ENCODE data around the gene RNF227.
A peak's percentile ranks its signal among the peaks of the same experiment; 100 is the strongest.

RNF227 gene

DNA sequence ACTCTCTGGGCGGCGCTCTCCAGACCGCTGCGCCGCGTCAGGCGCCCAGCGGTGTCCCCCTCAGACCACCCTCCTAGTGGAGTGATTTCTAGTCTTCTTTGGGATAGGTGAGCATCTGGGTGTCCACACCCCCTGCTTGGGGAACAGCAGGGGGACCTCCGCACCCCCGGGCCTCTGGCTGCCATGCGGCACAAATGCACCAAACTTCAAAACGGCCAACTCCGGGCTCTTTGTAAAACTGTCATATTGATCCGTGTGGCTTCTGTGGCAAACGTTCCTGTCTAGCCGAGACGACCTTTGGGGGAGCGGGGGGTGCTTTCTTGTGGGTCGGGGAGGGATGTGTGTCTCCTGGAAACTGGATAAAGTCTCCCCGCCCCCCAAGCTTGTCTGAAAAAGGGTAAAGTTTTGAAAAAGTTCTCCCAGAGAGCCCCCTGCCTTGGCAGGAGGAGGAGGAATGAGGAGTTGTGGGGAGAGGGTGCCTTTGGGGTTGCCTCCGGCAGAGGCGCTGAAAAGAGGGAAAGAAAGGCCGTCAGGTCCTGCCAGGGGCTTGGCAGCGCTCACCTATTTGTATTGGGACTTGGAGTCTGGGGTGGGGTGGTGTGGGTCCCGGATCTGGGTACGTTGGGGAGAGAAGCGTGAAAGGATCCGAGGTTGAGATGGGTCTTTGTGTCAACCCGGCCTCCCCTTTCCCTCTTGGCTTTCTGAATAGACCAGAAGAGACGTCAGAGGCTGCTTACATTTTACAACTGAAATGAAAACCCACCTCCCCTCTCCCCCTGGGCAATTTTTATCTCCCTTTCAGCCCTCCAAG is 29.7 kb downstream of the RNF227 start:
- Histone ChIP-seq H3K36me3 (ENCODE audit: insufficient read depth, low read length) (peaks cover 21% of the 10 kb centered on the region; the same call in 1 of the 2 replicates), H3K4me2 (ENCODE audit: low read depth, low read length, poor library complexity, severe bottlenecking) (peak overlapping the region; percentile 97), H3K79me2 (ENCODE audit: insufficient read depth, low read length) (peaks cover 85% of the 10 kb centered on the region), H3K4me1 (ENCODE audit: insufficient read depth, low read length, poor library complexity, severe bottlenecking) (peaks cover 47% of the 10 kb centered on the region), H3K9me2 (replicated peaks; ENCODE audit: low read depth, low read length) (no peaks in the 10 kb centered on the region), H3K9me3 (ENCODE audit: insufficient read depth, low read depth, low read length) (no peaks in the 10 kb centered on the region), H2AFZ (ENCODE audit: low read length) (no peak overlapping the region), H3F3A (ENCODE audit: low read depth) (peaks cover 17% of the 10 kb centered on the region), H3K9ac (ENCODE audit: low read depth, low read length, poor library complexity, severe bottlenecking) (peak overlapping the region; percentile 98), H4K20me1 (ENCODE audit: insufficient read depth, low read length, poor library complexity, severe bottlenecking) (peaks cover 33% of the 10 kb centered on the region), H3K4me3 (ENCODE audit: low read length, poor library complexity, severe bottlenecking) (peak overlapping the region; percentile 89), H3K27me3 (ENCODE audit: insufficient read depth, low read length, poor library complexity, severe bottlenecking) (no peaks in the 10 kb centered on the region)
- no peak for TF ChIP-seq EZH2phosphoT487 (IDR thresholded peaks at IDR 0.05; ENCODE audit: borderline replicate concordance)
- TF ChIP-seq, protein P1, sequence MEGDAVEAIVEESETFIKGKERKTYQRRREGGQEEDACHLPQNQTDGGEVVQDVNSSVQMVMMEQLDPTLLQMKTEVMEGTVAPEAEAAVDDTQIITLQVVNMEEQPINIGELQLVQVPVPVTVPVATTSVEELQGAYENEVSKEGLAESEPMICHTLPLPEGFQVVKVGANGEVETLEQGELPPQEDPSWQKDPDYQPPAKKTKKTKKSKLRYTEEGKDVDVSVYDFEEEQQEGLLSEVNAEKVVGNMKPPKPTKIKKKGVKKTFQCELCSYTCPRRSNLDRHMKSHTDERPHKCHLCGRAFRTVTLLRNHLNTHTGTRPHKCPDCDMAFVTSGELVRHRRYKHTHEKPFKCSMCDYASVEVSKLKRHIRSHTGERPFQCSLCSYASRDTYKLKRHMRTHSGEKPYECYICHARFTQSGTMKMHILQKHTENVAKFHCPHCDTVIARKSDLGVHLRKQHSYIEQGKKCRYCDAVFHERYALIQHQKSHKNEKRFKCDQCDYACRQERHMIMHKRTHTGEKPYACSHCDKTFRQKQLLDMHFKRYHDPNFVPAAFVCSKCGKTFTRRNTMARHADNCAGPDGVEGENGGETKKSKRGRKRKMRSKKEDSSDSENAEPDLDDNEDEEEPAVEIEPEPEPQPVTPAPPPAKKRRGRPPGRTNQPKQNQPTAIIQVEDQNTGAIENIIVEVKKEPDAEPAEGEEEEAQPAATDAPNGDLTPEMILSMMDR (conservative IDR thresholded peaks at IDR 0.05; ENCODE audit: low read length) = peak; percentile 16; the same call in 1 of the 2 replicates

DNA sequence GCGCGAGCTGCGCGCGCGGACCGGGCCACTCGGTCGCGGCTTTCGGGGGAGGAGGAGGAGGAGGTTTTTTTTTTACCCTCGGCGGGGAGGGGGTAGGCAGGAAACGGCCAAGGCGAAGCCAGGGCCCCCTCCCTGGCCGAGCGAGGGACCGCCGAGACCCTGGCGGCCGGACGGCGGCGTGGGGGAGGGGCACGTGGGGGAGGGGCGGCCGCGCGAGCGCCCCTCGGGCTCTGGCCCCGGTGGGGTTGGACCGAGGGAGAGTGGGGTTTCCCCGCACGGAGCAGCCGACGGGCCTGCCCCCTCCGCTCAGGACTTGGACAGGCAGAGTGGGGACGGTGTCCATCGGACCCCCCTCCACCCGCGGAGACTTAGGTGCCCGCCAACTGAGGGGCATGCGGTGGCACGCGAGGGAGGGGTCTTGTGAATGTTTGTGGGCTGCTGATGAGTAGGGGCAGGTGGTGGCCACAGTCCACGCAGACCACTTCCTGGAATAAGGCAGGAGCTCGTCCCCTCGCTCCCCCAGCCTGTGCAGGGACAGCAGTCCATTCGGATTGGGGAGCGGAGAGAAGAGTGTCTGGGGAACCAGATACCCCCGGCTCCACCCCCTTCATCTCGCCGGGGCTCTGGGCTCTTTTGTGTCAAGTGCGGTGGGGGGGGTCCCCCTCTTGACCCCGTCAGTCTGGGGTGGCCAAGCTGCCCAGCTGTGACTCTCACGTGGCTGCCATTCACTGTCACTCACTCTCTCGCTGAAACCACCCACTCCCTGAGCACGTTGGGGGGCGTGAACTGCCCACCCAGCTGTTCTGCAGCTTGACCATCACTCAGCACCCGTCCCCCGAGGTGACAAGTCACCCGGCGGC is 30.5 kb downstream of the RNF227 start:
- Histone ChIP-seq H3K9me2 (replicated peaks; ENCODE audit: low read depth, low read length) (no peaks in the 10 kb centered on the region), H3K4me3 (ENCODE audit: low read length, poor library complexity, severe bottlenecking) (peak overlapping the region; percentile 89), H3K4me2 (ENCODE audit: low read depth, low read length, poor library complexity, severe bottlenecking) (peak overlapping the region; percentile 97), H3K79me2 (ENCODE audit: insufficient read depth, low read length) (peaks cover 84% of the 10 kb centered on the region), H3K27me3 (ENCODE audit: insufficient read depth, low read length, poor library complexity, severe bottlenecking) (no peaks in the 10 kb centered on the region), H3K4me1 (ENCODE audit: insufficient read depth, low read length, poor library complexity, severe bottlenecking) (peaks cover 55% of the 10 kb centered on the region), H3F3A (ENCODE audit: low read depth) (peaks cover 19% of the 10 kb centered on the region), H4K20me1 (ENCODE audit: insufficient read depth, low read length, poor library complexity, severe bottlenecking) (peaks cover 29% of the 10 kb centered on the region), H3K36me3 (ENCODE audit: insufficient read depth, low read length) (peaks cover 13% of the 10 kb centered on the region; the same call in 1 of the 2 replicates), H2AFZ (ENCODE audit: low read length) (no peak overlapping the region), H3K9ac (ENCODE audit: low read depth, low read length, poor library complexity, severe bottlenecking) (peak overlapping the region; percentile 98), H3K9me3 (ENCODE audit: insufficient read depth, low read depth, low read length) (no peaks in the 10 kb centered on the region)
- no peak for TF ChIP-seq EZH2phosphoT487 (IDR thresholded peaks at IDR 0.05; ENCODE audit: borderline replicate concordance)
- TF ChIP-seq, protein P1 (conservative IDR thresholded peaks at IDR 0.05; ENCODE audit: low read length) = no peak

DNA sequence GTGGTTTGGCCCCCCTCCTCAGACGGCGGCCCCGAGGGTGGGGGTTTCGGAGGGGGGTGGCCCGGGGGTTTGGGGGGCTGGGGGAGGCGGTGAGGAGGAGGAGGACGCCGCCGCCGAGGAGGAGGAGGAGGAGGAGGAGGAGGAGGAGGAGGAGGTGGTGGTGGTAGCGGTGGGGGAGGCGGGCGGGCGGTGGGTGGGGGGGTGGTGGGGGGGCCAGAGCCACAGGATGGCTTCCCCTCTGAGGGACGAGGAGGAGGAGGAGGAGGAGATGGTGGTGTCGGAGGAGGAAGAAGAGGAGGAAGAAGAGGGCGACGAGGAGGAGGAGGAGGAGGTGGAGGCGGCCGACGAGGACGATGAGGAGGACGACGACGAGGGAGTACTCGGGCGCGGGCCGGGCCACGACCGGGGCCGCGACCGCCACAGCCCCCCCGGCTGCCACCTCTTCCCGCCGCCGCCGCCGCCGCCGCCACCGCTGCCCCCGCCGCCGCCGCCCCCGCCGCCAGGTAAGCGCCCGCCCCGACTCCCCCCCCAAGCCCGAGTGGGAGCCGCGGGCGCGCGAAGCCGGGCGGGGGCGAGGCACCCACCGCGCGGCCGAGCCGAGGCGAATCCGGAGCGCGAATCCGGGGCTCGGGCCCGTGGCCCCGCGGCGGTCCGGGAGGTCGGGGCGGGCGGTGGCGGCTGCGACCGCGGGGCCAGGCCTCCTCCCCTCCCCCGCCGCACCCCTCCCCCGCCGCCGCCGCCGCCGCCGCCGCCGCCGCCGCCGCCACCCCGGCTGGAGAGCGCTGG is 31.3 kb downstream of the RNF227 start:
- H3K4me2 ChIP-seq (ENCODE audit: low read depth, low read length, poor library complexity, severe bottlenecking) = no peak overlapping the region
- H3K27me3 ChIP-seq (ENCODE audit: insufficient read depth, low read length, poor library complexity, severe bottlenecking) = no peaks in the 10 kb centered on the region
- H3K9me2 ChIP-seq (replicated peaks; ENCODE audit: low read depth, low read length) = no peaks in the 10 kb centered on the region
- H3K4me3 ChIP-seq (ENCODE audit: low read length, poor library complexity, severe bottlenecking) = peak overlapping the region; percentile 89
- H2AFZ ChIP-seq (ENCODE audit: low read length) = no peak overlapping the region
- H3K9me3 ChIP-seq (ENCODE audit: insufficient read depth, low read depth, low read length) = no peaks in the 10 kb centered on the region
- peaks cover 62% of the 10 kb centered on the region for H3K4me1 ChIP-seq (ENCODE audit: insufficient read depth, low read length, poor library complexity, severe bottlenecking)
- H3K79me2 ChIP-seq (ENCODE audit: insufficient read depth, low read length) = peaks cover 79% of the 10 kb centered on the region
- TF ChIP-seq EZH2phosphoT487 (IDR thresholded peaks at IDR 0.05; ENCODE audit: borderline replicate concordance) = no peak
- TF ChIP-seq, protein P1 (conservative IDR thresholded peaks at IDR 0.05; ENCODE audit: low read length) = no peak
- peaks cover 22% of the 10 kb centered on the region for H3F3A ChIP-seq (ENCODE audit: low read depth)
- peaks cover 5% of the 10 kb centered on the region; the same call in 1 of the 2 replicates for H3K36me3 ChIP-seq (ENCODE audit: insufficient read depth, low read length)
- peaks cover 21% of the 10 kb centered on the region for H4K20me1 ChIP-seq (ENCODE audit: insufficient read depth, low read length, poor library complexity, severe bottlenecking)
- H3K9ac ChIP-seq (ENCODE audit: low read depth, low read length, poor library complexity, severe bottlenecking) = peak overlapping the region; percentile 98
